Tongue (tissue), 2 donors: Measurements from ENCODE around the gene PSMC1. TPM values are rescaled to one million over a fixed set of nuclear protein-coding genes. Genes with fewer than 3 reads are reported as not detected.
"Not testable (repeated sequence)": the region's sequence is repeated elsewhere in the genome, so short reads cannot be mapped to it uniquely, and the experiment has no call there.

Experiments
- DNase-seq: peaks from one replicate; pipeline ENCODE4 v3.0.0-alpha.2; 2015
- total RNA-seq: library from RNA; depleted of rRNA; stranded (reverse); fragments of >200 nt; gene quantifications from one replicate; pipeline ENCODE4 v1.2.3, GENCODE V29; 2014

PSMC1 gene
- 173 TPM for total RNA-seq

- DNase-seq = peak; percentile 97
These were observed at the start of gene PSMC1 for GRCh38 chr14:90256354-90257131. PSMC1 (plus strand) TSS chr14:90256553; CDS start chr14:90256598, 45 bp downstream.

- no peak for DNase-seq
These were observed 43.1 kb upstream of the PSMC1 start for GRCh38 chr14:90213099-90213748.

GRCh38 chr14:90228478-90228877, 27.9 kb upstream of the PSMC1 start:
- DNase-seq = no peak

- DNase-seq = not testable (repeated sequence)
These were observed 26.4 kb upstream of the PSMC1 start for GRCh38 chr14:90229942-90230341.

GRCh38 chr14:90235179-90235976, 21.0 kb upstream of the PSMC1 start:
- peak; percentile 69 for DNase-seq

GRCh38 chr14:90239139-90239538, 17.2 kb upstream of the PSMC1 start:
- DNase-seq = no peak

- DNase-seq = no peak
These were observed 13.9 kb upstream of the PSMC1 start for GRCh38 chr14:90242444-90242843.

GRCh38 chr14:90246936-90247335, 9.4 kb upstream of the PSMC1 start:
- DNase-seq = no peak

GRCh38 chr14:90247441-90247840, 8.9 kb upstream of the PSMC1 start:
- DNase-seq = not testable (repeated sequence)

- DNase-seq = no peak
These were observed 7.8 kb upstream of the PSMC1 start for GRCh38 chr14:90248594-90248993.

- DNase-seq = no peak
These were observed 2.5 kb upstream of the PSMC1 start for GRCh38 chr14:90253826-90254225.

GRCh38 chr14:90255871-90256270, 482 bp upstream of the PSMC1 start:
- no peak for DNase-seq

- no peak for DNase-seq
These were observed 7.5 kb downstream of the PSMC1 start for GRCh38 chr14:90263748-90264449.

GRCh38 chr14:90266441-90267154, 10.2 kb downstream of the PSMC1 start:
- no peak for DNase-seq

GRCh38 chr14:90268420-90268819, 12.1 kb downstream of the PSMC1 start:
- DNase-seq = no peak

- DNase-seq = no peak
These were observed 16.2 kb downstream of the PSMC1 start for GRCh38 chr14:90272523-90272922.

GRCh38 chr14:90273532-90273931, 17.2 kb downstream of the PSMC1 start:
- DNase-seq = peak; percentile 23

GRCh38 chr14:90274019-90274418, 17.7 kb downstream of the PSMC1 start:
- DNase-seq = no peak

- DNase-seq = no peak
These were observed 18.6 kb downstream of the PSMC1 start for GRCh38 chr14:90274808-90275457.

- no peak for DNase-seq
These were observed 19.1 kb downstream of the PSMC1 start for GRCh38 chr14:90275458-90275814.

- DNase-seq = no peak
These were observed 19.5 kb downstream of the PSMC1 start for GRCh38 chr14:90275820-90276219.
